Spleen (tissue), 7 donors: ENCODE results near the gene MMP15.

Source experiments
- POLR2A ChIP-seq, 3 donors: fragments of 450-650 bp; IDR thresholded peaks; one replicate each; pipeline ENCODE4 v1.5.1; 2017; ENCODE audit warnings: antibody characterized with exemption in 3 of 3, mild to moderate bottlenecking in 1 of 3
- POLR2AphosphoS5 ChIP-seq, 3 donors: sonication (generic); formaldehyde crosslinking; IDR thresholded peaks; one replicate each; pipeline ENCODE4 v1.5.1; 2017; ENCODE audit warnings: antibody characterized with exemption in 3 of 3
- TF ChIP-seq, protein P1 (sequence below), 11 experiments: fragments of 200-600 bp in 7 of 11; fragments of 450-650 bp in 4 of 11; sonication (generic) in 4 of 11; IDR thresholded peaks in 8 of 11; conservative IDR thresholded peaks in 3 of 11; 1 replicate in 7 of 11; 2 replicates in 4 of 11; pipeline versions ENCODE4 v1.4.0 to v1.8.0; 2016 to 2021; ENCODE audit warnings: antibody characterized with exemption in 11 of 11, inconsistent platforms in 4 of 11, mild to moderate bottlenecking in 1 of 11
- donor health status: DM: no; HTN: no; CAD: no; lungs with moderate emphysema.
- donor health status: DM: no; HTN: no; CAD: no.
- donor health status: DM: no; HTN: no; CAD: no.

DNA sequence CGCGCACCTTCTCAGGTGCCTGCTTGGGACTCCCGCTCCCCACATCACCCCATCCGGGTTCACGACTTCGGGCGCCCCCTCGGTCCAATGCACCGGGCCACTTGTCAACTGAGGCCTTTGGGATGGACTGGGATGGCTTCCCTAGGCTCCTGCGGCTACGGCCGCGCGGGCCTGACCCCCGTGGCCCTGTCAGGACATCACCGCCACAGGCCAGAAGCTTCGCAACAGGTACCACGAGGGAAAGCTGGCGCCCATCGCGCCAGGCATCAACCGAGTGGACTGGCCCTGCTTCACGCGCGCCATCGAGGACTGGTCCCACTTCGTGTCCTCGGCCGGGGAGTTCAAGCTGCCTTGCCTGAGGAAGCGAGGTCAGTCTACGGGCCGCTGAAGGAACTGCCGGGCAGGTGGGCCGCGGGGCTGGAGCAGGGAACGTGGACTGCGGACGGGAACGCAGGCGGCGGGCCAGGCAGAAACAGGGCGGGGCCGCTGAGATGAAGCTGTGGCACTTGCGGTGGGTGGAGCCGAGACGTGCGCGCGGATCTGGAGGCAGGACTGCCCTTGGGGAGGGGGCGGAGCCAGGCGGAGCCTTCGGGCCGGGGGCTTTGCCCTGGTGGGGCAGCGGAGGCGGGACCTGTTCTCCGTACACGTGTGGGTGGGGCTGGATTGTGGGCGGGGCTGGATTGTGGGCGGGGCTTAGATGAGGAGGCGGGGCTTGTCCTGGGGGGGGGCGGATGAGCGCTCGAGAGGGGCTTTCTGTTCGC lies 40.9 kb upstream of the MMP15 start:
- TF ChIP-seq, protein P1, sequence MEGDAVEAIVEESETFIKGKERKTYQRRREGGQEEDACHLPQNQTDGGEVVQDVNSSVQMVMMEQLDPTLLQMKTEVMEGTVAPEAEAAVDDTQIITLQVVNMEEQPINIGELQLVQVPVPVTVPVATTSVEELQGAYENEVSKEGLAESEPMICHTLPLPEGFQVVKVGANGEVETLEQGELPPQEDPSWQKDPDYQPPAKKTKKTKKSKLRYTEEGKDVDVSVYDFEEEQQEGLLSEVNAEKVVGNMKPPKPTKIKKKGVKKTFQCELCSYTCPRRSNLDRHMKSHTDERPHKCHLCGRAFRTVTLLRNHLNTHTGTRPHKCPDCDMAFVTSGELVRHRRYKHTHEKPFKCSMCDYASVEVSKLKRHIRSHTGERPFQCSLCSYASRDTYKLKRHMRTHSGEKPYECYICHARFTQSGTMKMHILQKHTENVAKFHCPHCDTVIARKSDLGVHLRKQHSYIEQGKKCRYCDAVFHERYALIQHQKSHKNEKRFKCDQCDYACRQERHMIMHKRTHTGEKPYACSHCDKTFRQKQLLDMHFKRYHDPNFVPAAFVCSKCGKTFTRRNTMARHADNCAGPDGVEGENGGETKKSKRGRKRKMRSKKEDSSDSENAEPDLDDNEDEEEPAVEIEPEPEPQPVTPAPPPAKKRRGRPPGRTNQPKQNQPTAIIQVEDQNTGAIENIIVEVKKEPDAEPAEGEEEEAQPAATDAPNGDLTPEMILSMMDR (IDR thresholded peaks at IDR 0.05 in 8 of 11, conservative IDR thresholded peaks at IDR 0.05 in 3 of 11) = peak in 1 of 11 experiments; percentile 9
- TF ChIP-seq POLR2A (IDR thresholded peaks at IDR 0.05) = no peak
- peak; percentile 11 to 65 (median 42) for TF ChIP-seq POLR2AphosphoS5 (IDR thresholded peaks at IDR 0.05)
